Panc1 (cell line): ENCODE results near the gene ZNF644. TPM values are rescaled to one million over a fixed set of nuclear protein-coding genes. Genes with fewer than 3 reads are reported as not detected.

Experiments
- ATAC-seq: fragments of 200-7000 bp; cut with Tn5 transposase; 2 replicates; pipeline ENCODE4 v1.9.1; 2020; ENCODE audit warnings: mild to moderate bottlenecking, moderate library complexity
- BruUV-seq: library from RNA; stranded (reverse); fragments of 400-500 nt; replicated peaks from 2 replicates; lab custom pipeline; 2021; lab: Mats Ljungman, UMichigan
- CTCF ChIA-PET: fragments of 300-600 bp; sonication (Branson Sonifier 250); formaldehyde crosslinking; loops from one replicate; lab custom pipeline; 2022; ENCODE audit warnings: antibody characterized with exemption; lab: Charles Lee
- POLR2A ChIA-PET: fragments of 300-600 bp; sonication (Branson Sonifier 250); formaldehyde crosslinking; loops from one replicate; lab custom pipeline; 2022; ENCODE audit warnings: antibody characterized with exemption; lab: Charles Lee
- DNase-seq: peaks from one replicate; pipeline ENCODE4 v3.0.0-alpha.2; 2010; ENCODE audit warnings: low read depth, low spot score
- H3K27ac ChIP-seq: 2 replicates; pipeline ENCODE4 v1.5.1; 2011; ENCODE audit warnings: mild to moderate bottlenecking, low read length, inconsistent platforms
- H3K27me3 ChIP-seq: fragments of 200-500 bp; sonication (Bioruptor generic); 2 replicates; pipeline ENCODE4 v1.6.0; 2014; ENCODE audit warnings: low read length, inconsistent platforms; ENCODE audit not compliant: control insufficient read depth, insufficient read depth
- H3K36me3 ChIP-seq: fragments of 200-500 bp; sonication (Bioruptor generic); 2 replicates; pipeline ENCODE4 v1.5.1; 2014; ENCODE audit warnings: inconsistent platforms, mild to moderate bottlenecking, low read length, moderate library complexity; ENCODE audit not compliant: control insufficient read depth, insufficient read depth
- H3K4me1 ChIP-seq: 2 replicates; pipeline ENCODE4 v1.5.1; 2011; ENCODE audit warnings: inconsistent platforms, mild to moderate bottlenecking, low read length, moderate library complexity; ENCODE audit not compliant: control insufficient read depth, insufficient read depth
- H3K4me3 ChIP-seq, 2 experiments: 2 replicates each; pipeline ENCODE4 v1.5.1; 2011 to 2012; ENCODE audit warnings: low read depth in 2 of 2, low read length in 2 of 2, mild to moderate bottlenecking in 2 of 2, inconsistent platforms in 1 of 2, moderate library complexity in 1 of 2
- H3K9me3 ChIP-seq: fragments of 200-500 bp; sonication (Bioruptor generic); 2 replicates; pipeline ENCODE4 v1.5.1; 2014; ENCODE audit warnings: low read depth, mild to moderate bottlenecking, inconsistent platforms, low read length, moderate library complexity; ENCODE audit not compliant: control insufficient read depth, insufficient read depth
- CTCF ChIP-seq: fragments of 450-650 bp; IDR thresholded peaks from 2 replicates; pipeline ENCODE4 v1.5.1; 2017; ENCODE audit warnings: mild to moderate bottlenecking
- POLR2AphosphoS5 ChIP-seq: IDR thresholded peaks from 2 replicates; pipeline ENCODE4 v1.6.1; 2012; ENCODE audit warnings: mild to moderate bottlenecking, low read depth, low read length, moderate library complexity
- REST ChIP-seq, 2 experiments: IDR thresholded peaks; 2 replicates each; pipeline ENCODE4 v1.6.1; 2011 to 2012; ENCODE audit warnings: low read depth in 2 of 2, control low read depth in 1 of 2, low read length in 1 of 2, mild to moderate bottlenecking in 1 of 2, moderate library complexity in 1 of 2; ENCODE audit not compliant: insufficient read depth in 1 of 2
- SIN3A ChIP-seq: IDR thresholded peaks from 2 replicates; pipeline ENCODE4 v1.6.1; 2012; ENCODE audit warnings: low read depth, mild to moderate bottlenecking, low read length, moderate library complexity, borderline replicate concordance; ENCODE audit not compliant: insufficient read depth
- TCF7L2 ChIP-seq: IDR thresholded peaks from 2 replicates; pipeline ENCODE4 v1.6.1; 2011; ENCODE audit warnings: mild to moderate bottlenecking, low read depth, low read length, inconsistent platforms
- in situ Hi-C: cut with HindIII; loops from 2 replicates; pipeline ENCODE4 v1.10.0; 2016; ENCODE audit warnings: low sequenced_read_pairs, low pct_unique_long_range_greater_than_20kb
- intact Hi-C: fragments of 100-400 bp; cut with micrococcal nuclease; formaldehyde crosslinking; loops from one replicate; pipeline ENCODE4 v1.10.0; 2022; ENCODE audit not compliant: unreplicated experiment
- total RNA-seq: library from RNA; stranded (reverse); gene quantifications from one replicate; pipeline ENCODE4 v1.2.1, GENCODE V29; 2021; ENCODE audit not compliant: unreplicated experiment

The ZNF644 gene
- total RNA-seq, 1 experiment from 2014 or later, result 74.2 TPM

- intact Hi-C loops, result no loop called here
- Histone ChIP-seq H3K4me1 (peaks cover 14% of the 10 kb centered on the region), H3K27ac (no peak overlapping the region), H3K27me3 (no peaks in the 10 kb centered on the region), H3K36me3 (no peaks in the 10 kb centered on the region; the same call in 1 of the 2 replicates), H3K9me3 (no peaks in the 10 kb centered on the region), H3K4me3 (no peak overlapping the region)
- CTCF ChIA-PET, result no interaction called here
- no peak for ATAC-seq
- in situ Hi-C loops, result no loop called here
- TF ChIP-seq CTCF, result no peak
- no peak for DNase-seq
- POLR2A ChIA-PET, result no interaction called here
- no TSS peak for BruUV-seq
Observed at GRCh38 chr1:90922202-90922601, 99.6 kb downstream of the ZNF644 start.

- intact Hi-C loops, result no loop called here
- DNase-seq, result no peak
Observed at GRCh38 chr1:90919900-90920299, 101.9 kb downstream of the ZNF644 start.

More at GRCh38 chr1:90919900-90920299, 101.9 kb downstream of the ZNF644 start:
- Histone ChIP-seq H3K27ac (no peak overlapping the region), H3K4me3 (no peak overlapping the region), H3K4me1 (peaks cover 1% of the 10 kb centered on the region; the same call in 1 of the 2 replicates), H3K9me3 (no peaks in the 10 kb centered on the region), H3K27me3 (no peaks in the 10 kb centered on the region), H3K36me3 (peaks cover 7% of the 10 kb centered on the region; the same call in 1 of the 2 replicates)
- BruUV-seq, result no TSS peak
- in situ Hi-C loops, result no loop called here
- ChIA-PET POLR2A (no interaction called here), CTCF (no interaction called here)
- TF ChIP-seq TCF7L2 (no peak), REST (IDR thresholded peaks at IDR 0.05; ENCODE audit: insufficient read depth in 1 of 2, low read depth in 2 of 2, low read length in 1 of 2) (no peak), POLR2AphosphoS5 (no peak), SIN3A (no peak), CTCF (no peak)
- ATAC-seq, result no peak
